ENCODE data around the gene CACNA2D2.

CACNA2D2 gene

GRCh38 chr3:50395070-50395860, 108.2 kb downstream of the CACNA2D2 start:
- DNase-seq (ENCODE audit: low spot score), result no peak

GRCh38 chr3:50393061-50393460, 110.4 kb downstream of the CACNA2D2 start:
- DNase-seq (ENCODE audit: low spot score), result no peak

GRCh38 chr3:50392101-50392715, 111.2 kb downstream of the CACNA2D2 start:
- no peak for DNase-seq (ENCODE audit: low spot score)

GRCh38 chr3:50390508-50391224, 112.8 kb downstream of the CACNA2D2 start:
- no peak for DNase-seq (ENCODE audit: low spot score)

- no peak for DNase-seq (ENCODE audit: low spot score)
Observed at GRCh38 chr3:50389414-50389767, 114.0 kb downstream of the CACNA2D2 start.

- DNase-seq (ENCODE audit: low spot score), result no peak
Observed at GRCh38 chr3:50388720-50389413, 114.6 kb downstream of the CACNA2D2 start.

GRCh38 chr3:50388016-50388719, 115.3 kb downstream of the CACNA2D2 start:
- peak; percentile 92 for DNase-seq (ENCODE audit: low spot score)

GRCh38 chr3:50385754-50386153, 117.7 kb downstream of the CACNA2D2 start:
- DNase-seq (ENCODE audit: low spot score), result no peak

- no peak for DNase-seq (ENCODE audit: low spot score)
Observed at GRCh38 chr3:50383750-50384149, 119.7 kb downstream of the CACNA2D2 start.

- DNase-seq (ENCODE audit: low spot score), result no peak
Observed at GRCh38 chr3:50382722-50383121, 120.7 kb downstream of the CACNA2D2 start.

GRCh38 chr3:50381383-50381782, 122.1 kb downstream of the CACNA2D2 start:
- no peak for DNase-seq (ENCODE audit: low spot score)

GRCh38 chr3:50380405-50381085, 122.9 kb downstream of the CACNA2D2 start:
- DNase-seq (ENCODE audit: low spot score), result no peak

GRCh38 chr3:50378757-50379156, 124.7 kb downstream of the CACNA2D2 start:
- DNase-seq (ENCODE audit: low spot score), result no peak

GRCh38 chr3:50378024-50378423, 125.4 kb downstream of the CACNA2D2 start:
- DNase-seq (ENCODE audit: low spot score), result no peak

- DNase-seq (ENCODE audit: low spot score), result peak; percentile 77
Observed at GRCh38 chr3:50375258-50375931, 128.0 kb downstream of the CACNA2D2 start.

- peak; percentile 55 for DNase-seq (ENCODE audit: low spot score)
Observed at GRCh38 chr3:50374363-50375257, 128.8 kb downstream of the CACNA2D2 start.

GRCh38 chr3:50373146-50374051, 130.0 kb downstream of the CACNA2D2 start:
- DNase-seq (ENCODE audit: low spot score), result peak; percentile 61

- DNase-seq (ENCODE audit: low spot score), result no peak
Observed at GRCh38 chr3:50372349-50372748, 131.1 kb downstream of the CACNA2D2 start.
